Cerebellar cortex (tissue), 1 donor: ENCODE data around the gene IGF2BP2.
A peak's percentile ranks its signal among the peaks of the same experiment; 100 is the strongest.
"Not testable (repeated sequence)": the region's sequence is repeated elsewhere in the genome, so short reads cannot be mapped to it uniquely, and the experiment has no call there.

Experiments
- DNase-seq: peaks from one replicate; pipeline ENCODE4 v3.0.0-alpha.2; 2015; ENCODE audit warnings: low spot score

Gene IGF2BP2

GRCh38 chr3:185659942-185660921, 164.6 kb downstream of the IGF2BP2 start:
- peak; percentile 89 for DNase-seq

GRCh38 chr3:185658943-185659342, 165.9 kb downstream of the IGF2BP2 start:
- DNase-seq: no peak

GRCh38 chr3:185658504-185658912, 166.3 kb downstream of the IGF2BP2 start:
- no peak for DNase-seq

DNA sequence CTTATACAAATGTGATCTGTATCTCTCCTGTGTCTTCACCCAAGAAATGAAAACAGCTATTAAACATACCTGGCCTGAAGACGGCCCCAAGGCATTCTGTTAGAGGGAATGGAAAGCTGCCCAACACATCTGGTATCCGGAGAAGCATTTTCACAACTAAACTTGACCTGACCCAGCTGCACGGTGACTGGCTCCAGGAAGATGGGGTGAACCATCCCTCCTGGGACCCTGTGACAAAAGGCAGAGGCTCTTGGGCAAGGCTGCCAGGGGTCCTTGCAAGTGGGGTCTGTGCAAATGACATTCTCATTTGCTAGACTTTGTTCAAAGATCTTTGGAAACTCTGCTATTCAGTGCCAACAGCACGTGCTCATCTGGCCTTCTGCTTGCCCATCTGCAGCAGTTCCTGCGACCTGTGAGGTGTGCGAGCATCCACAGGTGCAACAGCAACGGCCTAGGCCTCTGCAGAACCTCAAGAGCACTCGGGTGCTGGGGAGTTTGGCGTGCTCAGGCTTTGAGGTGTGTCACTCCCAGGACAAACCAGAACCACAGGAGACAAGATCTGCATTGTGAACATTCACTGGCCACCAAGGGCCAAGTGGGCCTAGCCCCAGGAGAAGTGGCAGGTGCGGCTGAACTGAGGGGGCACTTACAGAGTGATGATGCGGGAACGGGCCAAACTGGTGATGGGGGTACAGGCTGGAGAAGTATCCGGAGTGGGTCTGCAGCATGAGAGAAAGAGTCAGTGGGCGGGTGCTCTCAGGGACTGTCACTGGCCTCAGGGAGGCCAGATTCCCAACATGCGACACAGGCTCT, 166.9 kb downstream of the IGF2BP2 start:
- DNase-seq: no peak

GRCh38 chr3:185657211-185657610, 167.6 kb downstream of the IGF2BP2 start:
- DNase-seq: no peak

- DNase-seq: no peak
Measured at GRCh38 chr3:185656321-185656840, 168.5 kb downstream of the IGF2BP2 start.

DNA sequence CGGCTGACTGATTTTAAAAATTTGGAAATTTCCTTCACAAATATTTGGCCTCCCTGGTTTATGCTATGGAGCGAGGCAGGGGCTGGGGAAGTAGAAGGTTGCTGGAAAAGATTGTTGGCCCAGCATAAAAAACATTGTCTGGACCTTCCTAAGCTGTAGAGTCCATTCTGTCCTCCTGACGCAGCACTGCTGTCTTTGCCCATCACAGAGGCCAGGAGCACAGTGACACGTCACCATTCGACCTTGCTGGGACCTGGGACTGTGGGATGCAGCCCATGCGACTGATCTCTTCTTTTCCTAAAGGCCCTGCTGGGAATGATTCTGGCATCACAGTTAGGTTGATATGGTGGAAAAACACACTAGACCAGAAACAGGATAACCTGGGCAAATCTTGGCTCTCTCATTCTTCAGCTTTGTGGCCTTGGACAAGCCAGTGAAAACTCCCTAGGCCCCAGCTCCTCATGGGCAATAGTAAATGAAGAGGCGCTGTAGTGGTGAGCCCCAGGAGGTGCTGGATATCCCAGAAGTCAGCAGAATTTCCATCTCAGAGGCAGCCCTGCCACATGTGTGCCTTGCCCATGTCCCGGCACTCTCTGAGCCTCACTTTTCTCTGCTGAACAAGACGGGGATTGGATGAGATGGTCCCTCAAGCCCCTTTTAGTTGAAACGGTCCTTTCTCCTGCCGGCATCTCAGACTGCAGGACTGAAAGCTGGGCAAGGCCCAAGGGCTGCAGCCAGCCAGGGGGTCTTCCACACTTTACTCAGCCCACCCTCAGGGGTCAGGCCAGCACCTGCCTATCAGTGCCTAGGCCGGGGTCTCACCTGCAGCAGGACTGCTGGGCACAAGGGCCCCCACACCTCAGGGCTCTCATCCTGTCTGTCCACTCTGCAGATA, 169.2 kb downstream of the IGF2BP2 start:
- no peak for DNase-seq

DNA sequence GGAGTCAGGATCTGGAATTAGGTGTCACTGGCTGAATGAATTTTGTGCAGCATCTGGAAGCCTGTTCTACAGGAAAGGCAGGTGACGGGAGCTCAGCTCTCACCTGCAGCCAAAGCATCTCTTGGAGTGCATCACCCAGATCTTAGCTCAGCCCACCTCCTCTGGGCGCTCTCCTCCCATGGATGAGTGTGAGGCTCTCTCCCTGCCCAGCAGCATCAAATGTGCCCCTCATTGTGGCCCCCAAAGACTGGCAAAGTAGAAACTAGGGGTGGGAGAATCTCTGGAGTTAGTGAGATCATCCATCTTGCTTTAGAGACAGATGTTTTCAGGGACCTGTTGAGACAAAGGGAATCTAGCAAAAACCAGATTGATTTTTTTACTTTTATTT, 170.1 kb downstream of the IGF2BP2 start:
- DNase-seq: no peak

DNA sequence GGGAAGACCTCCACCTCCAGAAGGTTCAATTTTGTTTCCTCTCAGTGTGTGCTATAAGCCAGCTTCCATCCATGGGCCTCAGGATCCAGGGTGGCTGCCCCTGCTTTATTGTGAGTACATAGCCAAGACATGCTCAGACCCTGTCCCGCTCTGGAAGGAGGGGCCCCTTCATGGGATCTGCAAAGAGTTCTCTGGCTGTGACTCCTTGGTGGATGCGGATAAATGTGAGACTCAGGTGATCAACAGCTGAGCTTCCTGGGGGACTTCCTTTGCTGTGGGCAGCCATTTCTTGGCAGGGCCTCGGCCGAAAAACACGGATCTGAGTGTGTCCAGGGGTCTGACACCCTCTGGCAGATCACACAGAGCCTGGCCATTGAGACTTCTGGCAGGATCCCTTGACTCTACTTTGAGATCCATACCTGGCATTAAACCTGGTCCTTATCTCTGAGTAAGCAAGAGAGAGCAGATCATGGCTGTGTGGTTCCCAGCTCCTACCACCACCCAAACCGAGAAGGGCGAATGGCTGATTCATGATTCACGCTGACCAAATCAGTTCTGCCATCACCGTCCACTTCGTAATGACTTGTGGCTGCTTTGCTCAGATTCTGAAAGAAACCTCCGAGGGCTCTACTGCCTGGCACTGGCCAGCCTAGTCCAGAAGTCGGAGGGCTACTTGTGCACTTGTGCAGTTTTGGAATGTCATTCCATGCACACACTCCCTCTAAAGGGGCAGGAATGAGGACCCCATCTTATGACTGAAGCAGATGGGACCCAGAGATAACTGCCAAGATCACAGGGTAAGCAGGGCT, 170.7 kb downstream of the IGF2BP2 start:
- DNase-seq: no peak

DNA sequence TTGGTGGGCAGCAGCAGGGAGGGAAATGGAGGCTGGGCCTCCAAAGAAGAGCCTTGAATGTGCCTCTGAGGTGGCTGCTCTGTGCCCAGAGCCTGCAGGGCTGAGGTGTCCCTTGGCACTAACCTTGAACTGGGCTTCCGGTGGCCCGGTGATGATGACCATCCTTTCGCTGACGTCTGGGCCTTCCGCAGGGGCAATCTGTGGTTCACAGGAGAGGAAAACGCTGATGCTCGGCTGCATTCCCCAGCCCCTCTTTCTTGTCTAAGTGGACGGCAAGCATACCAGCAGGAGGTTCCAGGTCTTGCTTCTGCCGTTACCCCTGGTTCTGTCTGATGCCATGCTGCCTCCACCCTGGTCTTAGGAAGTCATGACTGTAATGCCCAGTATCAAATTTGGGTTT, 172.9 kb downstream of the IGF2BP2 start:
- DNase-seq: no peak

DNA sequence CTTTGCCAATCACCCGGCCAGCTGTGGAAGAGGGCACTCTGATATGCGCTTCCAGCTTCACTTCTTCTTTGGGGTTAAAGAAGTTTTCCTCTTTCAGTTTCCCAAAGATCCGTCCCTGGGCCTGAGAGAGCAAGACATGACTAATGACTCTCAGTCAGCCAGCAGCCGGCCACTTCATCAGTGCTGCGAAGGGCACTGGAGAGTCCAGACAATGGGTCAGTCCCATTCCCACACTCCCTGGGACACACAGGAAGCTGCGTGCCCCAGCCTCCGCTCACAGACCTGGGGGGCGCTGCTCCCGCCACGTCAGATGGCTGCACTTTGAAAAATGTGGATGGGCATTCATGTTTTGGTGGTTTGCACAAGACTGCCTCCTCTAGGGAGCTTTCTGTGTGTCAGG, 175.4 kb downstream of the IGF2BP2 start:
- no peak for DNase-seq

- no peak for DNase-seq
Measured at GRCh38 chr3:185648396-185648795, 176.4 kb downstream of the IGF2BP2 start.

- DNase-seq: no peak
Measured at GRCh38 chr3:185647880-185648210, 177.0 kb downstream of the IGF2BP2 start.

GRCh38 chr3:185647134-185647879, 177.5 kb downstream of the IGF2BP2 start:
- DNase-seq: no peak

- no peak for DNase-seq
Measured at GRCh38 chr3:185646382-185647133, 178.3 kb downstream of the IGF2BP2 start.

- DNase-seq: no peak
Measured at GRCh38 chr3:185645596-185646381, 179.1 kb downstream of the IGF2BP2 start.

GRCh38 chr3:185645191-185645590, 179.7 kb downstream of the IGF2BP2 start:
- not testable (repeated sequence) for DNase-seq

- DNase-seq: no peak
Measured at GRCh38 chr3:185640308-185640707, 184.5 kb downstream of the IGF2BP2 start.
